GOT3 (cell line): ENCODE results near the gene RNF157.
"Not testable (repeated sequence)": the region's sequence is repeated elsewhere in the genome, so short reads cannot be mapped to it uniquely, and the experiment has no call there.

ENCODE experiments used
- DNase-seq: peaks from one replicate; lab custom pipeline; 2025; ENCODE audit warnings: mixed read lengths; lab: John Stamatoyannopoulos, UW

The RNF157 gene

GRCh38 chr17:76270770-76271668 lies 30.7 kb upstream of the RNF157 start:
- no peak for DNase-seq

- DNase-seq = no peak
Observed at GRCh38 chr17:76270127-76270592, 29.9 kb upstream of the RNF157 start.

GRCh38 chr17:76268991-76269981 lies 29.0 kb upstream of the RNF157 start:
- DNase-seq = no peak

- no peak for DNase-seq
Observed at GRCh38 chr17:76268015-76268749, 27.9 kb upstream of the RNF157 start.

GRCh38 chr17:76267581-76268001 lies 27.3 kb upstream of the RNF157 start:
- not testable (repeated sequence) for DNase-seq

GRCh38 chr17:76267051-76267576 lies 26.8 kb upstream of the RNF157 start:
- DNase-seq = no peak

GRCh38 chr17:76266244-76266938 lies 26.1 kb upstream of the RNF157 start:
- DNase-seq = no peak

- no peak for DNase-seq
Observed at GRCh38 chr17:76265624-76266243, 25.4 kb upstream of the RNF157 start.

- peak; percentile 98 for DNase-seq
Observed at GRCh38 chr17:76264755-76265623, 24.7 kb upstream of the RNF157 start, which contains the start of gene UBALD2. Gene UBALD2 (plus strand): TSS chr17:76265348. CDS start chr17:76265506, 158 bp downstream.

- no peak for DNase-seq
Observed at GRCh38 chr17:76264425-76264754, 24.1 kb upstream of the RNF157 start.

GRCh38 chr17:76263896-76264295 lies 23.6 kb upstream of the RNF157 start:
- no peak for DNase-seq

- DNase-seq = no peak
Observed at GRCh38 chr17:76262732-76263344, 22.5 kb upstream of the RNF157 start.

GRCh38 chr17:76261421-76262215 lies 21.3 kb upstream of the RNF157 start:
- no peak for DNase-seq

- DNase-seq = no peak
Observed at GRCh38 chr17:76260669-76261068, 20.4 kb upstream of the RNF157 start.

- no peak for DNase-seq
Observed at GRCh38 chr17:76260220-76260619, 19.9 kb upstream of the RNF157 start.

- not testable (repeated sequence) for DNase-seq
Observed at GRCh38 chr17:76256430-76257050, 16.2 kb upstream of the RNF157 start.

- DNase-seq = no peak
Observed at GRCh38 chr17:76255801-76256429, 15.6 kb upstream of the RNF157 start.
